Measurements from ENCODE around the gene EMC10.

EMC10 gene

DNA sequence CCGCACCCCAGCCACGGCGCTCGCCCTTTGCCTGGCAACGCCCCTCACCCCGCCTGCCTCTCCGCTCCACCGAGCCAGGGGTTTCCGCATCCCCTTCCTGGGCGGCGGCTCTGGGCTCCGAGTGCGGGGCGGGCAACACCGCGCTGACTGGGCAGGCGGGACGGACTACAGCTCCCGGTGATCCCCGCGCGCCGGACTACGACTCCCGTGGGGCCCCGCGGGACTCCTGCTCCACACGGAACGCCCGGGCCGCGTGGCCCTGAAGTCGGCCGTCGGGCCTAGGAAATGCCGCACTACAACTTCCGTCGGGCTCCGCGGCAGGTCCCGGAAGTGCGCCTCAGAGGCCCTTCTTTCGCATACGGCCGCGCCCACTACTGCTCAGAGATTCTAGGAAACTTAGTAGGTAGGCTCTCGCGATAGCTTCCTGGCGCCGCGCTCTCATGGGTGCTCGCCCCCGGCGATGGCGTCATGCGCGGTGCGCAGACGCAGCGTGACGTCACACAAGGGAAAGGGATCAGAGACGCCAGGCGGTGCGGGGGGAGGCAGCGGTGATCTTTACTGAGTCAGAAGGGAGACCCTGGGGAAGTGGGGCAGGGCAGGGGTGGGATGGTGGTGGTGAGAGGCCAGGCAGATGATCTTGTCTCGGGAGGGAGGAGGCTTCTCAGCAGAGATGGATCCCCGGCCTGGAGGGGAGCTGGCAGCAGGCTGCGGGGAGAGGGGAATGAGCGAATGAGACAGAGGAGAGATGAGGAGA is 34.9 kb downstream of the EMC10 start, which contains the start of gene JOSD2 (continued):
- TF ChIP-seq ZFP69B (tag by site-specific recombination; IDR thresholded peaks at IDR 0.05), result peak; percentile 37; the same call in 1 of the 2 replicates
- no peak for TF ChIP-seq MEIS1 (CRISPR knock-in tag; IDR thresholded peaks at IDR 0.05; ENCODE audit: borderline replicate concordance)
- no peak for TF ChIP-seq ZNF488 (tag by site-specific recombination; IDR thresholded peaks at IDR 0.05)
- TF ChIP-seq HOXD13 (CRISPR knock-in tag; IDR thresholded peaks at IDR 0.05; ENCODE audit: borderline replicate concordance), result no peak
- TF ChIP-seq SCRT1 (tag by site-specific recombination; IDR thresholded peaks at IDR 0.05; ENCODE audit: borderline replicate concordance), result 0 out of 2 replicates have a peak, but pooled peaks have one; percentile 8
- no peak for TF ChIP-seq ZNF138 (tag by site-specific recombination; IDR thresholded peaks at IDR 0.05; ENCODE audit: borderline replicate concordance)
- no peak for TF ChIP-seq SALL2 (tag by site-specific recombination; IDR thresholded peaks at IDR 0.05; ENCODE audit: borderline replicate concordance)
- no peak for TF ChIP-seq ZNF214 (tag by site-specific recombination; IDR thresholded peaks at IDR 0.05; ENCODE audit: borderline replicate concordance)
- TF ChIP-seq, protein P1, sequence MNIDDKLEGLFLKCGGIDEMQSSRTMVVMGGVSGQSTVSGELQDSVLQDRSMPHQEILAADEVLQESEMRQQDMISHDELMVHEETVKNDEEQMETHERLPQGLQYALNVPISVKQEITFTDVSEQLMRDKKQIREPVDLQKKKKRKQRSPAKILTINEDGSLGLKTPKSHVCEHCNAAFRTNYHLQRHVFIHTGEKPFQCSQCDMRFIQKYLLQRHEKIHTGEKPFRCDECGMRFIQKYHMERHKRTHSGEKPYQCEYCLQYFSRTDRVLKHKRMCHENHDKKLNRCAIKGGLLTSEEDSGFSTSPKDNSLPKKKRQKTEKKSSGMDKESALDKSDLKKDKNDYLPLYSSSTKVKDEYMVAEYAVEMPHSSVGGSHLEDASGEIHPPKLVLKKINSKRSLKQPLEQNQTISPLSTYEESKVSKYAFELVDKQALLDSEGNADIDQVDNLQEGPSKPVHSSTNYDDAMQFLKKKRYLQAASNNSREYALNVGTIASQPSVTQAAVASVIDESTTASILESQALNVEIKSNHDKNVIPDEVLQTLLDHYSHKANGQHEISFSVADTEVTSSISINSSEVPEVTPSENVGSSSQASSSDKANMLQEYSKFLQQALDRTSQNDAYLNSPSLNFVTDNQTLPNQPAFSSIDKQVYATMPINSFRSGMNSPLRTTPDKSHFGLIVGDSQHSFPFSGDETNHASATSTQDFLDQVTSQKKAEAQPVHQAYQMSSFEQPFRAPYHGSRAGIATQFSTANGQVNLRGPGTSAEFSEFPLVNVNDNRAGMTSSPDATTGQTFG (tag by site-specific recombination; IDR thresholded peaks at IDR 0.05; ENCODE audit: borderline replicate concordance), result no peak
- no peak for TF ChIP-seq ZNF707 (tag by site-specific recombination; IDR thresholded peaks at IDR 0.05)
- TF ChIP-seq ZNF510 (tag by site-specific recombination; IDR thresholded peaks at IDR 0.05; ENCODE audit: insufficient replicate concordance), result no peak
- TF ChIP-seq IKZF3 (tag by site-specific recombination; IDR thresholded peaks at IDR 0.05), result 0 out of 2 replicates have a peak, but pooled peaks have one; percentile 31
- no peak for TF ChIP-seq OSR2 (tag by site-specific recombination; IDR thresholded peaks at IDR 0.05)
- TF ChIP-seq KLF9 (tag by site-specific recombination; IDR thresholded peaks at IDR 0.05; ENCODE audit: low read depth), result peak; percentile 92
- TF ChIP-seq MZF1 (tag by site-specific recombination; IDR thresholded peaks at IDR 0.05; ENCODE audit: borderline replicate concordance), result peak; percentile 59; the same call in 1 of the 2 replicates
- no peak for TF ChIP-seq ZNF585B (tag by site-specific recombination; IDR thresholded peaks at IDR 0.05)
- TF ChIP-seq, protein P2, sequence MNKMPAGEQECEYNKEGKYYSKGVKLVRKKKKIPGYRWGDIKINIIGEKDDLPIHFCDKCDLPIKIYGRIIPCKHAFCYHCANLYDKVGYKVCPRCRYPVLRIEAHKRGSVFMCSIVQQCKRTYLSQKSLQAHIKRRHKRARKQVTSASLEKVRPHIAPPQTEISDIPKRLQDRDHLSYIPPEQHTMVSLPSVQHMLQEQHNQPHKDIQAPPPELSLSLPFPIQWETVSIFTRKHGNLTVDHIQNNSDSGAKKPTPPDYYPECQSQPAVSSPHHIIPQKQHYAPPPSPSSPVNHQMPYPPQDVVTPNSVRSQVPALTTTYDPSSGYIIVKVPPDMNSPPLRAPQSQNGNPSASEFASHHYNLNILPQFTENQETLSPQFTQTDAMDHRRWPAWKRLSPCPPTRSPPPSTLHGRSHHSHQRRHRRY (tag by site-specific recombination; IDR thresholded peaks at IDR 0.05), result no peak
- TF ChIP-seq ZNF768 (tag by site-specific recombination; IDR thresholded peaks at IDR 0.05), result peak; percentile 95; the same call in 1 of the 2 replicates
- TF ChIP-seq ZNF391 (tag by site-specific recombination; IDR thresholded peaks at IDR 0.05; ENCODE audit: borderline replicate concordance, low read depth), result peak; percentile 76; the same call in 1 of the 2 replicates
- no peak; the same call in none of the 2 replicates for TF ChIP-seq MYNN (tag by site-specific recombination; IDR thresholded peaks at IDR 0.05; ENCODE audit: borderline replicate concordance)
- TF ChIP-seq, protein P3, sequence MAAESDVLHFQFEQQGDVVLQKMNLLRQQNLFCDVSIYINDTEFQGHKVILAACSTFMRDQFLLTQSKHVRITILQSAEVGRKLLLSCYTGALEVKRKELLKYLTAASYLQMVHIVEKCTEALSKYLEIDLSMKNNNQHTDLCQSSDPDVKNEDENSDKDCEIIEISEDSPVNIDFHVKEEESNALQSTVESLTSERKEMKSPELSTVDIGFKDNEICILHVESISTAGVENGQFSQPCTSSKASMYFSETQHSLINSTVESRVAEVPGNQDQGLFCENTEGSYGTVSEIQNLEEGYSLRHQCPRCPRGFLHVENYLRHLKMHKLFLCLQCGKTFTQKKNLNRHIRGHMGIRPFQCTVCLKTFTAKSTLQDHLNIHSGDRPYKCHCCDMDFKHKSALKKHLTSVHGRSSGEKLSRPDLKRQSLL (tag by site-specific recombination; IDR thresholded peaks at IDR 0.05), result 0 out of 2 replicates have a peak, but pooled peaks have one; percentile 6
- peak; percentile 76 for TF ChIP-seq EGR2 (tag by site-specific recombination; IDR thresholded peaks at IDR 0.05; ENCODE audit: low read depth)
- TF ChIP-seq ZNF791 (tag by site-specific recombination; IDR thresholded peaks at IDR 0.05), result no peak
- peak; percentile 85 for TF ChIP-seq ZBTB8A (tag by site-specific recombination; IDR thresholded peaks at IDR 0.05)
- TF ChIP-seq ZNF600 (tag by site-specific recombination; IDR thresholded peaks at IDR 0.05), result no peak
- no peak for TF ChIP-seq GLI2 (tag by site-specific recombination; IDR thresholded peaks at IDR 0.05; ENCODE audit: borderline replicate concordance, low read depth)
- TF ChIP-seq ZNF335 (tag by site-specific recombination; conservative IDR thresholded peaks at IDR 0.05), result peak; percentile 82
- TF ChIP-seq PRDM6 (tag by site-specific recombination; IDR thresholded peaks at IDR 0.05), result no peak
- TF ChIP-seq ZNF423 (tag by site-specific recombination; IDR thresholded peaks at IDR 0.05), result no peak
- TF ChIP-seq ZNF324 (tag by site-specific recombination; IDR thresholded peaks at IDR 0.05), result no peak; the same call in 1 of the 2 replicates
- no peak for TF ChIP-seq ZNF184 (tag by site-specific recombination; IDR thresholded peaks at IDR 0.05)
- TF ChIP-seq ZNF157 (tag by site-specific recombination; IDR thresholded peaks at IDR 0.05), result no peak
- TF ChIP-seq ZNF292 (tag by site-specific recombination; IDR thresholded peaks at IDR 0.05; ENCODE audit: borderline replicate concordance, low read depth), result no peak

All from HEK293 (cell line).